GM12891 (cell line): ENCODE measurements around the gene SLC6A20.

Experiments used
- POLR2A ChIP-seq: IDR thresholded peaks from 2 replicates; pipeline ENCODE4 v1.6.1; 2011; ENCODE audit warnings: low read depth, low read length, control low read depth
- POLR2AphosphoS5 ChIP-seq: IDR thresholded peaks from 2 replicates; pipeline ENCODE4 v1.6.1; 2011; ENCODE audit warnings: low read depth, low read length, control low read depth
- POU2F2 ChIP-seq: IDR thresholded peaks from 2 replicates; pipeline ENCODE4 v1.6.1; 2011; ENCODE audit warnings: low read depth, mild to moderate bottlenecking, control low read depth, low read length, moderate library complexity
- SPI1 ChIP-seq: IDR thresholded peaks from 2 replicates; pipeline ENCODE4 v1.6.1; 2011; ENCODE audit warnings: low read depth, low read length, control low read depth
- TAF1 ChIP-seq: IDR thresholded peaks from 2 replicates; pipeline ENCODE4 v1.6.1; 2011; ENCODE audit warnings: low read depth, low read length, control low read depth

DNA sequence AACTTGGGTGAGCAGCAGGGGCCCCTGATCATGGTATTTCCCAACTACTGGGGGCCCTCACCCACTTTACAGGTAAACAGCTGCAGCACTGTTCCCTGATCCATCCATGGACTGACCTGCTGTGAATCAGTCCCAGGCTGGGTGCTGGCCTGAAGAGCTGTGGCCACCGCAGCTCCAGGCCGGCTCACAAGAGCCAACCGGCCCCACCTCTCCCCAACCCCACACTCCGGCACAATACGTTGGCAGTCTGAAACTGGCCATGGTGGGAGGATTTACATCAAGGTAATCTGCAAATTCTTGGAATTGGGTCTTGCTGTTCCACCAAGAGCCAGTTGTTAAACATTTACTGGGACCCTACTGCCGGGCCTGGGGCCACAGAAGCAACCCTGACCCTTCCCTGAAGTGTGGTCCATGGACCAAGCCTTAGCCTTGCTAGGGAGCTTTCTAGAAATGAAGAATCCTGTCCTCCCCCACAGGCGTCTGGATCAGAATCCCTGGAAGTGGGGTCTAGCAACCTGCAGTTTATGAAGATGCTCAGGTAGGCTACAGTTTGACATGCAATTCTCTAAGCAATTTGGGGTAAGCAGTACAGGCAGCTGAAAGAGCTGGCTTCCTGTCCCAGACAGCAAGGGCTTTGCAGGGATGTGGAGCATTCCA is 3.7 kb downstream of the SLC6A20 start:
- TF ChIP-seq POLR2A, result no peak
- TF ChIP-seq POLR2AphosphoS5, result no peak
- TF ChIP-seq TAF1, result no peak
- TF ChIP-seq POU2F2, result no peak
- no peak for TF ChIP-seq SPI1
